ENCODE measurements around the gene HINT3.
"Not testable (repeated sequence)": the region's sequence is repeated elsewhere in the genome, so short reads cannot be mapped to it uniquely, and the experiment has no call there.

HINT3 gene

GRCh38 chr6:125924169-125924568 lies 32.4 kb upstream of the HINT3 start:
- H3K9me3 ChIP-seq (ENCODE audit: control insufficient read depth, insufficient read depth, low read length): no peaks in the 10 kb centered on the region
- no peak overlapping the region for H3K4me3 ChIP-seq (ENCODE audit: low read depth, low read length)
- H3K27me3 ChIP-seq (ENCODE audit: control insufficient read depth, insufficient read depth, low read length): no peaks in the 10 kb centered on the region
- no peak overlapping the region for H3K9ac ChIP-seq (ENCODE audit: low read depth, low read length)
- H3K36me3 ChIP-seq (ENCODE audit: control insufficient read depth, insufficient read depth, low read length): no peaks in the 10 kb centered on the region
- H3K4me1 ChIP-seq (ENCODE audit: control insufficient read depth, insufficient read depth, low read length): peaks cover 5% of the 10 kb centered on the region

GRCh38 chr6:125924697-125925358 lies 31.7 kb upstream of the HINT3 start:
- no peaks in the 10 kb centered on the region for H3K27me3 ChIP-seq (ENCODE audit: control insufficient read depth, insufficient read depth, low read length)
- H3K36me3 ChIP-seq (ENCODE audit: control insufficient read depth, insufficient read depth, low read length): no peaks in the 10 kb centered on the region
- no peak overlapping the region for H3K9ac ChIP-seq (ENCODE audit: low read depth, low read length)
- no peak overlapping the region for H3K4me3 ChIP-seq (ENCODE audit: low read depth, low read length)
- no peaks in the 10 kb centered on the region for H3K4me1 ChIP-seq (ENCODE audit: control insufficient read depth, insufficient read depth, low read length)
- H3K9me3 ChIP-seq (ENCODE audit: control insufficient read depth, insufficient read depth, low read length): no peaks in the 10 kb centered on the region

GRCh38 chr6:125926711-125927110 lies 29.9 kb upstream of the HINT3 start:
- Histone ChIP-seq H3K9me3 (ENCODE audit: control insufficient read depth, insufficient read depth, low read length) (no peaks in the 10 kb centered on the region), H3K4me3 (ENCODE audit: low read depth, low read length) (no peak overlapping the region), H3K27me3 (ENCODE audit: control insufficient read depth, insufficient read depth, low read length) (no peaks in the 10 kb centered on the region), H3K36me3 (ENCODE audit: control insufficient read depth, insufficient read depth, low read length) (no peaks in the 10 kb centered on the region), H3K4me1 (ENCODE audit: control insufficient read depth, insufficient read depth, low read length) (no peaks in the 10 kb centered on the region), H3K9ac (ENCODE audit: low read depth, low read length) (no peak overlapping the region)

GRCh38 chr6:125927761-125928160 lies 28.8 kb upstream of the HINT3 start:
- H3K9me3 ChIP-seq (ENCODE audit: control insufficient read depth, insufficient read depth, low read length): no peaks in the 10 kb centered on the region
- H3K4me3 ChIP-seq (ENCODE audit: low read depth, low read length): no peak overlapping the region
- H3K36me3 ChIP-seq (ENCODE audit: control insufficient read depth, insufficient read depth, low read length): no peaks in the 10 kb centered on the region
- no peaks in the 10 kb centered on the region for H3K4me1 ChIP-seq (ENCODE audit: control insufficient read depth, insufficient read depth, low read length)
- no peaks in the 10 kb centered on the region for H3K27me3 ChIP-seq (ENCODE audit: control insufficient read depth, insufficient read depth, low read length)
- peak overlapping the region; percentile 9 for H3K9ac ChIP-seq (ENCODE audit: low read depth, low read length)

GRCh38 chr6:125930765-125931418 lies 25.7 kb upstream of the HINT3 start:
- Histone ChIP-seq H3K4me3 (ENCODE audit: low read depth, low read length) (no peak overlapping the region), H3K4me1 (ENCODE audit: control insufficient read depth, insufficient read depth, low read length) (no peaks in the 10 kb centered on the region), H3K36me3 (ENCODE audit: control insufficient read depth, insufficient read depth, low read length) (no peaks in the 10 kb centered on the region), H3K27me3 (ENCODE audit: control insufficient read depth, insufficient read depth, low read length) (no peaks in the 10 kb centered on the region), H3K9me3 (ENCODE audit: control insufficient read depth, insufficient read depth, low read length) (no peaks in the 10 kb centered on the region), H3K9ac (ENCODE audit: low read depth, low read length) (no peak overlapping the region)

- Histone ChIP-seq H3K4me1 (ENCODE audit: control insufficient read depth, insufficient read depth, low read length) (no peaks in the 10 kb centered on the region), H3K36me3 (ENCODE audit: control insufficient read depth, insufficient read depth, low read length) (no peaks in the 10 kb centered on the region), H3K9ac (ENCODE audit: low read depth, low read length) (no peak overlapping the region), H3K9me3 (ENCODE audit: control insufficient read depth, insufficient read depth, low read length) (no peaks in the 10 kb centered on the region), H3K4me3 (ENCODE audit: low read depth, low read length) (no peak overlapping the region), H3K27me3 (ENCODE audit: control insufficient read depth, insufficient read depth, low read length) (no peaks in the 10 kb centered on the region)
Observed at GRCh38 chr6:125931733-125932450, 24.7 kb upstream of the HINT3 start.

- H3K4me1 ChIP-seq (ENCODE audit: control insufficient read depth, insufficient read depth, low read length): no peaks in the 10 kb centered on the region
Observed at GRCh38 chr6:125932451-125932795, 24.1 kb upstream of the HINT3 start.

GRCh38 chr6:125935520-125935919 lies 21.1 kb upstream of the HINT3 start:
- not testable (repeated sequence) for H3K9ac ChIP-seq (ENCODE audit: low read depth, low read length); H3K4me1 ChIP-seq (ENCODE audit: control insufficient read depth, insufficient read depth, low read length); H3K4me3 ChIP-seq (ENCODE audit: low read depth, low read length); H3K36me3 ChIP-seq (ENCODE audit: control insufficient read depth, insufficient read depth, low read length); H3K9me3 ChIP-seq (ENCODE audit: control insufficient read depth, insufficient read depth, low read length); H3K27me3 ChIP-seq (ENCODE audit: control insufficient read depth, insufficient read depth, low read length)

More at GRCh38 chr6:125932451-125932795, 24.1 kb upstream of the HINT3 start:
- no peaks in the 10 kb centered on the region for H3K9me3 ChIP-seq (ENCODE audit: control insufficient read depth, insufficient read depth, low read length)
- H3K4me3 ChIP-seq (ENCODE audit: low read depth, low read length): no peak overlapping the region
- no peaks in the 10 kb centered on the region for H3K27me3 ChIP-seq (ENCODE audit: control insufficient read depth, insufficient read depth, low read length)
- H3K36me3 ChIP-seq (ENCODE audit: control insufficient read depth, insufficient read depth, low read length): no peaks in the 10 kb centered on the region
- H3K9ac ChIP-seq (ENCODE audit: low read depth, low read length): no peak overlapping the region

- H3K4me3 ChIP-seq (ENCODE audit: low read depth, low read length): no peak overlapping the region
- no peaks in the 10 kb centered on the region for H3K27me3 ChIP-seq (ENCODE audit: control insufficient read depth, insufficient read depth, low read length)
- H3K36me3 ChIP-seq (ENCODE audit: control insufficient read depth, insufficient read depth, low read length): no peaks in the 10 kb centered on the region
- no peaks in the 10 kb centered on the region for H3K4me1 ChIP-seq (ENCODE audit: control insufficient read depth, insufficient read depth, low read length)
- no peaks in the 10 kb centered on the region for H3K9me3 ChIP-seq (ENCODE audit: control insufficient read depth, insufficient read depth, low read length)
- H3K9ac ChIP-seq (ENCODE audit: low read depth, low read length): no peak overlapping the region
Observed at GRCh38 chr6:125939026-125939425, 17.5 kb upstream of the HINT3 start.

- Histone ChIP-seq H3K4me3 (ENCODE audit: low read depth, low read length) (no peak overlapping the region), H3K4me1 (ENCODE audit: control insufficient read depth, insufficient read depth, low read length) (no peaks in the 10 kb centered on the region)
Observed at GRCh38 chr6:125939791-125940190, 16.8 kb upstream of the HINT3 start.

GRCh38 chr6:125940247-125941041 lies 16.1 kb upstream of the HINT3 start:
- H3K4me1 ChIP-seq (ENCODE audit: control insufficient read depth, insufficient read depth, low read length): no peaks in the 10 kb centered on the region
- H3K27me3 ChIP-seq (ENCODE audit: control insufficient read depth, insufficient read depth, low read length): no peaks in the 10 kb centered on the region
- H3K36me3 ChIP-seq (ENCODE audit: control insufficient read depth, insufficient read depth, low read length): no peaks in the 10 kb centered on the region
- no peaks in the 10 kb centered on the region for H3K9me3 ChIP-seq (ENCODE audit: control insufficient read depth, insufficient read depth, low read length)
- no peak overlapping the region for H3K9ac ChIP-seq (ENCODE audit: low read depth, low read length)
- no peak overlapping the region for H3K4me3 ChIP-seq (ENCODE audit: low read depth, low read length)

More at GRCh38 chr6:125939791-125940190, 16.8 kb upstream of the HINT3 start:
- Histone ChIP-seq H3K36me3 (ENCODE audit: control insufficient read depth, insufficient read depth, low read length) (no peaks in the 10 kb centered on the region), H3K9ac (ENCODE audit: low read depth, low read length) (no peak overlapping the region), H3K9me3 (ENCODE audit: control insufficient read depth, insufficient read depth, low read length) (no peaks in the 10 kb centered on the region), H3K27me3 (ENCODE audit: control insufficient read depth, insufficient read depth, low read length) (no peaks in the 10 kb centered on the region)
